HepG2 (cell line): Measurements from ENCODE around the gene LIMCH1. TPM values are rescaled to one million over a fixed set of nuclear protein-coding genes. Genes with fewer than 3 reads are reported as not detected.

Experiments used
- ATAC-seq: fragments of 200-7000 bp; cut with Tn5 transposase; 3 replicates; pipeline ENCODE4 v1.9.1; 2020; ENCODE audit warnings: mild to moderate bottlenecking, moderate library complexity
- BruUV-seq: library from RNA; stranded (reverse); fragments of 400-500 nt; replicated peaks from 2 replicates; lab custom pipeline; 2021; lab: Mats Ljungman, UMichigan
- CTCF ChIA-PET: fragments of 300-600 bp; formaldehyde crosslinking; extraction: SDS; loops from one replicate; lab custom pipeline; 2021; ENCODE audit warnings: low total read pairs, inconsistent platforms, low intra/inter-chr PET ratio; lab: Yijun Ruan, JAX
- POLR2A ChIA-PET: fragments of 350-600 bp; sonication (Branson Sonifier 250); formaldehyde crosslinking; loops from one replicate; lab custom pipeline; 2020; ENCODE audit warnings: antibody characterized with exemption, inconsistent platforms; lab: Yijun Ruan, JAX
- DNase-seq: peaks from one replicate; pipeline ENCODE4 v3.0.0-alpha.2; 2015; ENCODE audit warnings: low spot score
- FAIRE-seq: peaks from 3 replicates; lab custom pipeline; 2011; peaks lifted over from hg19 to GRCh38; lab: Jason Lieb, UNC
- H2AFZ ChIP-seq: one replicate; pipeline ENCODE4 v1.6.1; 2011; ENCODE audit warnings: low read length, inconsistent platforms
- H3K27ac ChIP-seq: fragments of 300-600 bp; 3 replicates; pipeline ENCODE4 v1.8.0; 2011; ENCODE audit warnings: mixed run types, mild to moderate bottlenecking, mixed read lengths, low read length, inconsistent platforms; ENCODE audit not compliant: insufficient read depth; ENCODE audit errors: extremely low read length
- H3K27me3 ChIP-seq, 2 experiments: fragments of 200-600 bp in 1 of 2; 2 replicates in 1 of 2; 3 replicates in 1 of 2; pipeline versions ENCODE4 v1.6.0 to v1.8.0; 2011; ENCODE audit warnings: low read length in 2 of 2, mild to moderate bottlenecking in 2 of 2, moderate library complexity in 2 of 2, inconsistent platforms in 1 of 2; ENCODE audit not compliant: insufficient read depth in 2 of 2, control insufficient read depth in 1 of 2
- H3K36me3 ChIP-seq, 2 experiments: fragments of 200-600 bp in 1 of 2; replicated peaks in 1 of 2; 2 replicates in 1 of 2; 3 replicates in 1 of 2; pipeline versions ENCODE4 v1.5.1 to v1.8.0; 2011; ENCODE audit warnings: low read length in 2 of 2, inconsistent platforms in 1 of 2; ENCODE audit not compliant: insufficient read depth in 2 of 2, control insufficient read depth in 1 of 2
- H3K4me1 ChIP-seq: 2 replicates; pipeline ENCODE4 v1.5.1; 2012; ENCODE audit warnings: low read length, inconsistent platforms; ENCODE audit not compliant: insufficient read depth
- H3K4me2 ChIP-seq: 2 replicates; pipeline ENCODE4 v1.6.0; 2011; ENCODE audit warnings: low read depth, low read length, inconsistent platforms
- H3K4me3 ChIP-seq, 3 experiments: fragments of 200-600 bp in 1 of 3; sonication (generic), shearing (Covaris generic) in 1 of 3; replicated peaks in 1 of 3; 2 replicates each; pipeline ENCODE4 v1.5.1; 2011 to 2016; ENCODE audit warnings: low read length in 3 of 3, inconsistent platforms in 2 of 3, low read depth in 2 of 3, mild to moderate bottlenecking in 2 of 3, control low read depth in 1 of 3, mixed read lengths in 1 of 3; ENCODE audit not compliant: insufficient read depth in 1 of 3
- H3K79me2 ChIP-seq: one replicate; pipeline ENCODE4 v1.6.1; 2011; ENCODE audit warnings: low read length, inconsistent platforms; ENCODE audit not compliant: insufficient read depth
- H3K9ac ChIP-seq: 2 replicates; pipeline ENCODE4 v1.6.0; 2011; ENCODE audit warnings: mild to moderate bottlenecking, low read depth, low read length, inconsistent platforms; ENCODE audit not compliant: insufficient read depth
- H3K9me3 ChIP-seq: 2 replicates; pipeline ENCODE4 v1.5.1; 2012; ENCODE audit warnings: mild to moderate bottlenecking, low read length
- H4K20me1 ChIP-seq: 2 replicates; pipeline ENCODE4 v1.6.0; 2011; ENCODE audit warnings: inconsistent platforms, mild to moderate bottlenecking, low read length, moderate library complexity; ENCODE audit not compliant: insufficient read depth
- ATF7-NPFF ChIP-seq: sonication (generic); formaldehyde crosslinking; IDR thresholded peaks from 2 replicates; pipeline ENCODE4 v1.8.1; 2023; ENCODE audit warnings: mild to moderate bottlenecking, low read depth, missing genetic modification reagents, moderate library complexity
- GATAD1 ChIP-seq: IDR thresholded peaks from 2 replicates; pipeline ENCODE4 v1.6.1; 2016; ENCODE audit warnings: missing genetic modification reagents, missing compliant biosample characterization
- MTF1 ChIP-seq: sonication (generic); formaldehyde crosslinking; IDR thresholded peaks from 2 replicates; pipeline ENCODE4 v1.5.0; 2020; ENCODE audit warnings: missing genetic modification reagents
- NFE2L1 ChIP-seq: sonication (generic); formaldehyde crosslinking; IDR thresholded peaks from 2 replicates; pipeline ENCODE4 v1.4.0; 2020; ENCODE audit warnings: missing genetic modification reagents, mild to moderate bottlenecking, borderline replicate concordance
- PBX3 ChIP-seq: sonication (generic); formaldehyde crosslinking; IDR thresholded peaks from 2 replicates; pipeline ENCODE4 v1.8.1; 2023; ENCODE audit warnings: missing genetic modification reagents, inconsistent platforms, borderline replicate concordance
- SOX5 ChIP-seq: IDR thresholded peaks from 2 replicates; pipeline ENCODE4 v1.6.1; 2016; ENCODE audit warnings: borderline replicate concordance
- STAG1 ChIP-seq: sonication (generic); formaldehyde crosslinking; IDR thresholded peaks from 2 replicates; pipeline ENCODE4 v1.4.0; 2020; ENCODE audit warnings: missing genetic modification reagents
- ZBTB37 ChIP-seq: sonication (generic); formaldehyde crosslinking; IDR thresholded peaks from 2 replicates; pipeline ENCODE4 v1.4.0; 2020; ENCODE audit warnings: mild to moderate bottlenecking, missing genetic modification reagents
- ZGPAT ChIP-seq: IDR thresholded peaks from 2 replicates; pipeline ENCODE4 v1.6.1; 2016; ENCODE audit warnings: mild to moderate bottlenecking
- ZKSCAN8 ChIP-seq: IDR thresholded peaks from 2 replicates; pipeline ENCODE4 v1.6.1; 2016; ENCODE audit warnings: borderline replicate concordance, missing genetic modification reagents, missing compliant biosample characterization
- ZNF136 ChIP-seq: sonication (generic); formaldehyde crosslinking; IDR thresholded peaks from 2 replicates; pipeline ENCODE4 v1.8.1; 2022; ENCODE audit warnings: low read depth, mild to moderate bottlenecking, moderate library complexity, missing genetic modification reagents
- ZNF280D ChIP-seq: sonication (generic); formaldehyde crosslinking; IDR thresholded peaks from 2 replicates; pipeline ENCODE4 v1.5.1; 2020; ENCODE audit warnings: mild to moderate bottlenecking, missing genetic modification reagents
- ZNF569 ChIP-seq: sonication (generic); formaldehyde crosslinking; IDR thresholded peaks from 2 replicates; pipeline ENCODE4 v1.5.0; 2020; ENCODE audit warnings: mild to moderate bottlenecking, missing genetic modification reagents, moderate library complexity, borderline replicate concordance
- WGBS: methylation state at CpG from one replicate; pipeline ENCODE4 v1.1.6; 2017; ENCODE audit warnings: low lambda C conversion rate; 5-methylcytosine and 5-hydroxymethylcytosine counted together
- in situ Hi-C: cut with HindIII; loops from 2 replicates; pipeline ENCODE4 v1.10.0; 2017; ENCODE audit warnings: low pct_unique_long_range_greater_than_20kb; ENCODE audit not compliant: extremely low pct_ligation_motif_present
- intact Hi-C: fragments of 100-400 bp; cut with micrococcal nuclease; formaldehyde crosslinking; loops from one replicate; pipeline ENCODE4 v1.10.0; 2022; ENCODE audit not compliant: unreplicated experiment
- polyA plus RNA-seq, 8 experiments: library from polyadenylated mRNA; depleted of rRNA in 3 of 8; stranded (reverse) in 7 of 8; unstranded in 1 of 8; fragments of >200 nt; fragmentation: Illumina TruSeq in 4 of 8; extraction: Trizol in 4 of 8; gene quantifications; 2 replicates each; pipeline versions ENCODE4 v1.2.1 to v1.2.3, GENCODE V29; 2011 to 2016; ENCODE audit warnings: low read depth in 4 of 8, missing spikeins in 1 of 8, mixed read lengths in 1 of 8; ENCODE audit not compliant: insufficient read depth in 1 of 8
- total RNA-seq, 5 experiments: library from RNA; depleted of rRNA; stranded (reverse); fragments of >200 nt; fragmentation: Illumina TruSeq; extraction: Trizol; gene quantifications; 2 replicates each; pipeline ENCODE4 v1.2.3, GENCODE V29; 2016; ENCODE audit warnings: low read depth in 1 of 5
- TF ChIP-seq, protein P1 (sequence below): sonication (generic); formaldehyde crosslinking; conservative IDR thresholded peaks from 2 replicates; pipeline ENCODE4 v1.4.0; 2020; ENCODE audit warnings: missing genetic modification reagents

LIMCH1 gene
- total and polyA plus RNA-seq, 2 of the 13 experiments (the other 11 are each of a cell fraction or from before 2014, with no cell fraction given): 0.04 TPM; not detected in 1

DNA sequence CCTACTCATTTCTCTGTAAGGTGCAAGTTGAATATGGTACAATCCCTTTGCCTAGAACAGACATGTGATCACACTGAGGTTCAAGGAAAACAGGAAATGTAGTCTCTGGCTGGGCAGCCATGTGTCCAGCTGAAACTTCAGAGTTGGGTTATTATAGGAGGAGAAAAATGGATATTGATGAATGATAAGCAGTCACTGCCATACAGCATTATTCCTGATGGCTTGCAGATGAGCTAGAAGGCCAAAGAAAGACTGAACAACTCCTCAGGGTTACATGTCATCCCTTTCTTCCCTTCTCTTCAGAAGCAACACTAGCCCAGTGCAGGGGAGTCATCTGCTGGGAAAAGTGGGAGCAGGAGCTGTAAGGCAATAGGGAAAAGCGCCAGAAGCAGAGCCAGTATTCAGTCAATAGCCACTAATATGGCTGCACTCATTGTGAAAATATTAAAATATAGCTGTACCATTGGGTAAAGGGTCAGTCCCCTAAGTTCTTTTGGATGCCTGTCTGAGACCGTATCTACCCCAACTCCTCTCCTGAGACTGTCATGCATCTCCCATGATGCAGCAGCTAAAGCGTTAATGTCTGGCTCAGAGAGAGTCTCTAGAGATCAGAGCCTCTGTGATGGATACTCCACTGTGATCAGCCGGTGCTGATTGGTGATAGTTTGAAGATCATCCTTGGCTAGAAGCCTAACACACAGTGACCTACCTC lies 190.1 kb downstream of the LIMCH1 start (continued):
- TF ChIP-seq ZGPAT (CRISPR knock-in tag): no peak
- TF ChIP-seq ATF7-NPFF (CRISPR knock-in tag): no peak
- no peak for TF ChIP-seq ZNF280D (CRISPR knock-in tag)
- TF ChIP-seq SOX5 (CRISPR knock-in tag): no peak

DNA sequence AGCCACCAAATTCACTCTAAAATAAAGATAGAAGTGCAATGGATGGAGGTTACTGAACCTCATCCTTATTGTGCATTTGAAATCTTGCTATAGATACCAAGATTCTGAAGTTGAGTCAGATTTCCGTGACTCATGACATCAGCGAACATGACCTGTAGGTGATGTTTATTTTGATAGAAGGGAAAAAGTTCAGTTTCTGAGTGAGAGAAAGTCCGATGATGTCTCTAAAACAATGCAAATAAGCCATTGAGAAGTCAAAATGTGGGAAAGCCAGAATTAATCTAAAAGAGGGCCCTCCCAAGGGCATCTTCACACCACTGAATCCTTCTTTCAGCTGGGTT lies 190.6 kb downstream of the LIMCH1 start:
- intact Hi-C loops: no loop called here
- no peak overlapping the region for H3K9ac ChIP-seq
- no peak overlapping the region for H3K4me2 ChIP-seq
- H3K27me3 ChIP-seq: peaks cover 0 to 4% of the 10 kb centered on the region in 2 experiments; a peak in 3 of 5 replicates
- no peak overlapping the region for H3K27ac ChIP-seq
- WGBS: 10% methylated on average over 3 of the region's 3 CpGs
- in situ Hi-C loops: no loop called here
- FAIRE-seq (no peak), DNase-seq (no peak), ATAC-seq (no peak)
- ChIA-PET POLR2A (no interaction called here), CTCF (no interaction called here)
- H3K9me3 ChIP-seq: peaks cover 16% of the 10 kb centered on the region
- no peak overlapping the region for H3K4me3 ChIP-seq
- H4K20me1 ChIP-seq: no peaks in the 10 kb centered on the region
- no peak overlapping the region for H2AFZ ChIP-seq
- no peaks in the 10 kb centered on the region for H3K36me3 ChIP-seq
- no peaks in the 10 kb centered on the region for H3K79me2 ChIP-seq
- BruUV-seq: no TSS peak
- no peaks in the 10 kb centered on the region for H3K4me1 ChIP-seq
- TF ChIP-seq NFE2L1 (no peak), ZNF136 (CRISPR knock-in tag) (no peak), GATAD1 (CRISPR knock-in tag) (no peak), ZBTB37 (CRISPR knock-in tag) (no peak), STAG1 (CRISPR knock-in tag) (no peak), ZKSCAN8 (CRISPR knock-in tag) (no peak), PBX3 (CRISPR knock-in tag) (no peak), ZNF569 (CRISPR knock-in tag) (no peak), MTF1 (CRISPR knock-in tag) (no peak)
- TF ChIP-seq, protein P1, sequence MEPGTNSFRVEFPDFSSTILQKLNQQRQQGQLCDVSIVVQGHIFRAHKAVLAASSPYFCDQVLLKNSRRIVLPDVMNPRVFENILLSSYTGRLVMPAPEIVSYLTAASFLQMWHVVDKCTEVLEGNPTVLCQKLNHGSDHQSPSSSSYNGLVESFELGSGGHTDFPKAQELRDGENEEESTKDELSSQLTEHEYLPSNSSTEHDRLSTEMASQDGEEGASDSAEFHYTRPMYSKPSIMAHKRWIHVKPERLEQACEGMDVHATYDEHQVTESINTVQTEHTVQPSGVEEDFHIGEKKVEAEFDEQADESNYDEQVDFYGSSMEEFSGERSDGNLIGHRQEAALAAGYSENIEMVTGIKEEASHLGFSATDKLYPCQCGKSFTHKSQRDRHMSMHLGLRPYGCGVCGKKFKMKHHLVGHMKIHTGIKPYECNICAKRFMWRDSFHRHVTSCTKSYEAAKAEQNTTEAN (CRISPR knock-in tag): no peak
